Stimulated activated CD4-positive, alpha-beta T cell treated with anti-CD3 and anti-CD28 coated beads, Interleukin-12 subunit alpha, Interleukin-12 subunit beta, amount 100 ng/mL, for 48 hours (primary cell): ENCODE results near the gene CLEC16A.
"Not testable (repeated sequence)": the region's sequence is repeated elsewhere in the genome, so short reads cannot be mapped to it uniquely, and the experiment has no call there.

Experiments
- DNase-seq, 3 donors: peaks; one replicate each; pipeline ENCODE4 v3.0.0-alpha.2; 2020; ENCODE audit warnings: low read depth in 2 of 3, low spot score in 1 of 3

CLEC16A gene

GRCh38 chr16:10938796-10939648 lies 5.3 kb upstream of the CLEC16A start:
- DNase-seq: no peak

DNA sequence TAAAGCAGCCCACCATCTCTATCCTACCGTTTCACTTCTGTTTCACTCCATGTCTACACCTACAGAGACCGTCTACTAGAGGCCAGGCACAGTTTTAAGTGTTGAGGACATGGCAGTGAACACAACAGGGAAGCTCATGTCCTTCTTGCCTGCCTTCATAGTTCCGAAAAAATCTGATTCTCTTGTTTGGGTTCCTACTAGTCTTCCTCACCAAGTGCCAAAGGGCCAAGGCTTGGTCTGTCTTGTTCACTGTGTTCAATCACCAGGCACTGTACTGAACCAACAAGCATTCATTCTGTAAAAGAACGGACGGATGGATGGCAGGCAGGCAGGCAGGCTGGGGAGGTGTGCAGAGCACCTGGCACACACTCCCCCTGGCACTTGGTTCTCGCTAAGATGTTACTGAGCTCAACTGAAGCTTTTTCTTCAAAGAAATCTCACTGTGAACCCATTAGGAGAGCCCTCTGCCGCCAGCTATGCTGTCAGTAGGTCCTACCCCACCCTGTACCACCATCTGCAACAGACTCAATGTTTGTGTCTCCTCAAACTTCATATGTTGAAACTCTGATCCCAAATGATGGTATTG lies 4.6 kb upstream of the CLEC16A start:
- DNase-seq: no peak

DNA sequence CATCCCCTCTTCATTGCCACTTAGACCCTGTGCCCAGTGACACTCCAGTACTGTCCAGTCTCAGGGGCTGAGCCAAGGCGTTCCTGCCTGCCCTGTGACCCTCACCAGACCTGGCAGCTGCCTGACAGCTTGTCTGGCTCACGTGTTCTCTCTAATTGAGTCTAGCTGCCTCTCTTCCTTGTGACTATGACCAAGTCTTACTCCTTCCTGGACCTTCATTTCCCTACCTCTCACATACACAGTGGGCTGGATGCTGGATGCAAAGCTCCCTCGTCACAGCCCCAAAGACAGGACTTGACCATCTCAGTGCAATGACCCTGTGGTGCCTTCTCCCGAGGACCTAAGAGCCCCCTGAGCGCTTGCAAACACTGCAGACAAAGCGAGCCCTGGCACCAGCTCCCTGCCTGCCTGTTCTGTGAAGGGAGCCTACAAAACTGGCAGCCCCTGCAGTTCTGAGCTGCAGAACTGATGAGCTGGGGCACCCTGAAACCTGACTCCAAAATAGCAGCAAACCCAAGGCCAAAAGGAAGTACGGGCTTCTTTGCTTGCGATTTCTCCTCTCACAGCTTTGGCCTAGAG lies 3.8 kb upstream of the CLEC16A start:
- DNase-seq: no peak

DNA sequence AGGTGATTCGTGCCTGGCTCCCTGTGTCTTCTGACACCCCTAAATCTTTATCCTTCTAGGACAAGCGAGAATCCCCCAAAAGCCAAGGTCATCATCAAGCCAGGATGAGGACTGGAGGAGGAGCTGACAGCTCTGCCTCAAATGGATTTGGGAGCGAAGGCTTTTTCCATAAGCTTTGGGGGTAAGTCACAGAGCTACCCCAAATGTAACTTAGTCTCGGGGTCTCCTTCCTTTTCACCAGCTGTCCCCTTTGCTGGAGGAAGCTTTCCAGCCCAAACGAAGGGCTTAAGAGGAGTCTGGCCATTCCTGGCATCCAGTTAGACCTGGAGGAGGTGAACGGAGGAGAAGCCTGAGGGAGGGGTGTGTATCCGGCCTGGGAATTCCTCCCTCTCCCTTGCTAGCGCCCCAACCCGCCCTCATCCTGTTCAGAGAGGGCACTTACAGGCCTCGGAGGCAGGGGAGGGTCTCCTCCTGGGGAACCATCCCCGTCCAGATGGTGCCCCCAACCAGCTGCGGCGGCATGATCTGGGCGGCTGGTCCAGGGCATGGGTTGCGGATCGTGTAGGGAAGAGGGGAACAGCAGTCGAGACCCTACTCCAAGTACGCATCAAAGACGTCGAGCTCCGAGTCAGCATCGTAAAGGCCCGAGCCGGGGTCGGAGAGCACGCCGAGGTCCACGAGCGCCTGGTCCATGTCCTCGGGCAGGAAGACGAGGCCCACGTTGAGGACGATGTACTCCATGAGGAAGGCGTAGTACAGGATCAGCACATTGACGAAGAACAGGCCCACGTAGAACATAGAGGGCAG lies 3.0 kb upstream of the CLEC16A start:
- DNase-seq: no peak

GRCh38 chr16:10941935-10942351 lies 2.4 kb upstream of the CLEC16A start:
- DNase-seq: not testable (repeated sequence)

GRCh38 chr16:10942352-10943063 lies 1.9 kb upstream of the CLEC16A start, which contains the start of gene DEXI:
Gene DEXI (minus strand): TSS chr16:10942468. CDS start chr16:10942005, 463 bp downstream.
- peak; percentile 88 to 91 (median 90) for DNase-seq

- DNase-seq: no peak
Observed at GRCh38 chr16:10943064-10943353, 1.4 kb upstream of the CLEC16A start.

GRCh38 chr16:10945065-10945787 lies 862 bp downstream of the CLEC16A start:
- DNase-seq: no peak

DNA sequence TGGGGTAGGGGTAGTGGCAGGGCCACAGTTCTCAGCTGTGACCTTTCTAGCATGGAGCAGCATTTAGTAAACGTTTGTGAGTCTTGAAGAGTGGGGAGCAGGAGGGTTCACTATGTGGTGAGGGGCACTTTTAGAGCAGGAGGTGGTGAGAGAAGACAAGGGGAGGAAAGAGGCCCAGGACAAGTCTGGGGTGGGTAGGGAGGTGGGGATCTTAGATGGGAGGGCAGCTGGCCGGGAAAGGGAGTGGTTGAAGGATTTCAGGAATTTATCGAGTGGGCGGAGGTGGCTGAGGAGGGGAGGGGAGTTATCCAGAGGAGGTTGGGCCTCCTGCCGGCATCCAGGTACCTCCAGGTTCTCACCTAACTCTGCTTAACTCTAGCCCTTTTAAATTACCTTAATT lies 1.9 kb downstream of the CLEC16A start:
- DNase-seq: no peak

GRCh38 chr16:10947211-10947787 lies 2.9 kb downstream of the CLEC16A start:
- no peak for DNase-seq

- DNase-seq: no peak
Observed at GRCh38 chr16:10949424-10949970, 5.1 kb downstream of the CLEC16A start.

DNA sequence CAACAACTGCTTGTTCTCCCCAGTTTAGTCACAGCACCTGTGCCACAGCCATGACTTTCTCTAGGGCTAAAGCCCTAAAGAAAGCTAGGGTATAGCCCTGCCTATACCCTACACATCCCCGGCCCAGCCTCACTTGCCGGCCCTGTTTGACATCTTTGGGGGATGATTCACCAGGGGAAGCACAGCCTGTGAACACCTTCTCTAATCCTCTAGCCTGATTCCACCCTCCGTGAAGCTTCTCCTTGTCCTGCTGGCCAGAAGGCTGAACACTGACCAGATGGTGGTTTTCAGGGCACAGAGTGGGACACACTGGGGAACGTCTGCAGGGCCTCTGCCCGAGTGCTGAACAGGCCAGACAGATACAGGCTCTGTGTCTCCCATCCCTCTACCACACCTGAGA lies 6.0 kb downstream of the CLEC16A start:
- DNase-seq: no peak

- DNase-seq: no peak
Observed at GRCh38 chr16:10951026-10951425, 6.7 kb downstream of the CLEC16A start.

- DNase-seq: no peak
Observed at GRCh38 chr16:10954903-10955302, 10.5 kb downstream of the CLEC16A start.

GRCh38 chr16:10957771-10958482 lies 13.6 kb downstream of the CLEC16A start:
- DNase-seq: no peak

GRCh38 chr16:10959161-10959560 lies 14.8 kb downstream of the CLEC16A start:
- no peak for DNase-seq

DNA sequence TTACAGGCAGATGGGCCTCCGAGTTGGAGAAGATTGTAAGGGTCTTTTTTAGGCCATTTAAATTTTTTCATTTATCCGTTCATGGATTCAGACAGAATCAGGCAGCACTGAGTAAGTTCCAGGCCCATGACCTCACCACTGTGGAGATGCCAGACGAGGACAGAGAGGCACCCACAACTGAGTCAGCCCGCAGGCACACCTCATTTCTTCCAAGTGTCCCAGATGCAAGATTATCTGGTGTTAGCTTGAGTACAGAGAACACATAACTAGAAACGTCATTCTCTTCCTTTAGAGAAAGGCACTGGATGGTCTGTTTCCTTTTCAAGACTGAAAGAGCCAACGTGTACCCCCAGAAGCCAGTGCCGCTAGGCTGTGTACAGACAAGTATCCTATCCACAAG lies 16.9 kb downstream of the CLEC16A start:
- DNase-seq: no peak

DNA sequence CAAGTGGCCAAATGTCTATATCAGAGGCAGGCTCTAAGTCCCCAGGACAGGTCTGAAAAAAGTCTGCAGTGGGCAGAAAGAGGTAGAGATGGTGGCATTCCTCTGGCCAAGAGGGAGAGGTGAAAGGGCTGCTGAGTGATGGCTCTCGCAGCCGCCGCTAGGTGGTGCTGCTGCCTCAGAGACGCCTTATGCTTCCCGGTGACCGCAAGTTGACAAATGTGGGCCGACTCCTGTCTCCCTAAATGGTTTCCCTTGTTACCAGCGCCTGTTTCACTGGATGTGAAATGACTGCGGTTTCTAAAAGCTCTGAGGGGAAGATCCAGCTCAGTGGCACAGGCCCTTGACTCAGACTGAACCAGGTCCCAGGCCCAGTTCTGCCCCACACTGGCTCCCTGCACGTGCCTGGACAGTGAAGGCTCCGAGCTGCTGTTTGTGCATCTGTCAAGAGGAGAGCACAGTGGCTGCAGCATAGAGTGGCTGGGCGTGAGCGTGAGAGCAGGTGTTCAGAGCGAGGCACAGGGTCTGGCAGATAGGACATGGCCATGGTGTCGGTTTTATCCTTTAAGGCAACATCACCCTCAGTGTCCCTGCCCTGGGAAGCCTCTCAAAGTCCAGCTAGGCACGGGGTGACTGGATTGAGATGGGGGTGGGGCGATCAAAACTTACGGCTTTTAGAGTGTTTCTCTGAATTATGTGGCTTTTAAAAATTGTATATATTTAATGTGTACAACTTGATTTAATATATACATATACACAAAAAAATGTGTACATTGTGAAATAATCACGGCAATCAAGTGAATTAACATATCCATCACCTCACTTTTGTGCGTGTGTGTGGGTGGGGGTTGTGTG lies 19.9 kb downstream of the CLEC16A start:
- peak; percentile 76 to 87 (median 84) for DNase-seq
